Sigmoid colon (tissue), 4 donors: ENCODE results near the gene TECTA.

Source experiments
- POLR2AphosphoS5 ChIP-seq, 4 donors: sonication (generic); formaldehyde crosslinking; IDR thresholded peaks; one replicate each; pipeline ENCODE4 v1.6.1; 2017; ENCODE audit warnings: antibody characterized with exemption in 4 of 4
- TF ChIP-seq, protein P1 (sequence below), 4 experiments: fragments of 450-650 bp in 3 of 4; fragments of 200-600 bp in 1 of 4; IDR thresholded peaks; one replicate each; pipeline ENCODE4 v1.5.1; 2016 to 2019; ENCODE audit warnings: antibody characterized with exemption in 4 of 4, mild to moderate bottlenecking in 3 of 4, moderate library complexity in 2 of 4

DNA sequence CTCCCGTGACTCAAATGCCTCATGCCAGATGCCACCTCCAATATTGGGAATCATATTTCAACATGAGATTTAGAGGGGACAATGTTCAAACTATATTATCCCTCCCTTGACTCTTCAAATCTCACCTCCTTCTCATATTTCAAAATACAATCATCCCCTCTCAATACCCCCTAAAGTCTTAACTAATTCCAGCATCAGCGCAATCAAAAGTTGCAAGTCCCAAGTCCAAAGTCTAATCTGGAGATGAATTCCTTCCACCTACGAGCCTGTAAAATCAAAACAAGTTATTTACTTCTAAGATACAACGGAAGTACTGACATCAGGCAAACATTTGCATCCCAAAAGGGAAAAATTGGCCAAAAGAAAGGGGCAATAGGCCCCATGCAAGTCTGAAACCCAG is 124.3 kb downstream of the TECTA start:
- TF ChIP-seq, protein P1, sequence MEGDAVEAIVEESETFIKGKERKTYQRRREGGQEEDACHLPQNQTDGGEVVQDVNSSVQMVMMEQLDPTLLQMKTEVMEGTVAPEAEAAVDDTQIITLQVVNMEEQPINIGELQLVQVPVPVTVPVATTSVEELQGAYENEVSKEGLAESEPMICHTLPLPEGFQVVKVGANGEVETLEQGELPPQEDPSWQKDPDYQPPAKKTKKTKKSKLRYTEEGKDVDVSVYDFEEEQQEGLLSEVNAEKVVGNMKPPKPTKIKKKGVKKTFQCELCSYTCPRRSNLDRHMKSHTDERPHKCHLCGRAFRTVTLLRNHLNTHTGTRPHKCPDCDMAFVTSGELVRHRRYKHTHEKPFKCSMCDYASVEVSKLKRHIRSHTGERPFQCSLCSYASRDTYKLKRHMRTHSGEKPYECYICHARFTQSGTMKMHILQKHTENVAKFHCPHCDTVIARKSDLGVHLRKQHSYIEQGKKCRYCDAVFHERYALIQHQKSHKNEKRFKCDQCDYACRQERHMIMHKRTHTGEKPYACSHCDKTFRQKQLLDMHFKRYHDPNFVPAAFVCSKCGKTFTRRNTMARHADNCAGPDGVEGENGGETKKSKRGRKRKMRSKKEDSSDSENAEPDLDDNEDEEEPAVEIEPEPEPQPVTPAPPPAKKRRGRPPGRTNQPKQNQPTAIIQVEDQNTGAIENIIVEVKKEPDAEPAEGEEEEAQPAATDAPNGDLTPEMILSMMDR (IDR thresholded peaks at IDR 0.05) = no peak
- TF ChIP-seq POLR2AphosphoS5 (IDR thresholded peaks at IDR 0.05) = no peak
